Brain pericyte (primary cell): ENCODE data around the gene PIGU.
"Not testable (repeated sequence)": the region's sequence is repeated elsewhere in the genome, so short reads cannot be mapped to it uniquely, and the experiment has no call there.

Experiments used
- DNase-seq: peaks from one replicate; pipeline ENCODE4 v3.0.0-alpha.2; 2012; ENCODE audit warnings: low read depth, low spot score

PIGU gene

GRCh38 chr20:34676642-34677373 is at the start of gene PIGU:
PIGU (minus strand) TSS chr20:34677092; CDS start chr20:34677085, 7 bp downstream.
- peak; percentile 85 for DNase-seq

- no peak for DNase-seq
Measured at GRCh38 chr20:34724172-34724571, 47.3 kb upstream of the PIGU start.

GRCh38 chr20:34722560-34722959 is 45.7 kb upstream of the PIGU start:
- DNase-seq, result not testable (repeated sequence)

GRCh38 chr20:34720266-34720665 is 43.4 kb upstream of the PIGU start:
- DNase-seq, result no peak

GRCh38 chr20:34719242-34720017 is 42.5 kb upstream of the PIGU start:
- DNase-seq, result not testable (repeated sequence)

- DNase-seq, result no peak
Measured at GRCh38 chr20:34717230-34718095, 40.6 kb upstream of the PIGU start.

GRCh38 chr20:34716921-34717229 is 40.0 kb upstream of the PIGU start:
- DNase-seq, result no peak

- no peak for DNase-seq
Measured at GRCh38 chr20:34715384-34715783, 38.5 kb upstream of the PIGU start.

- not testable (repeated sequence) for DNase-seq
Measured at GRCh38 chr20:34713944-34714515, 37.1 kb upstream of the PIGU start.

GRCh38 chr20:34713194-34713943 is 36.5 kb upstream of the PIGU start:
- peak; percentile 78 for DNase-seq

- DNase-seq, result no peak
Measured at GRCh38 chr20:34712525-34713192, 35.8 kb upstream of the PIGU start.

- no peak for DNase-seq
Measured at GRCh38 chr20:34711813-34712430, 35.0 kb upstream of the PIGU start.

GRCh38 chr20:34710861-34711574 is 34.1 kb upstream of the PIGU start:
- no peak for DNase-seq

GRCh38 chr20:34710568-34710839 is 33.6 kb upstream of the PIGU start:
- DNase-seq, result no peak

- DNase-seq, result no peak
Measured at GRCh38 chr20:34709831-34710567, 33.1 kb upstream of the PIGU start.

GRCh38 chr20:34709044-34709830 is 32.3 kb upstream of the PIGU start:
- peak; percentile 76 for DNase-seq

- no peak for DNase-seq
Measured at GRCh38 chr20:34708621-34709043, 31.7 kb upstream of the PIGU start.
